Osteocyte (in vitro differentiated cells): ENCODE results near the gene TNN. TPM values are rescaled to one million over a fixed set of nuclear protein-coding genes. Genes with fewer than 3 reads are reported as not detected.

Experiments
- DNase-seq: peaks from one replicate; pipeline ENCODE4 v3.0.0; 2021; ENCODE audit warnings: mixed read lengths; ENCODE audit not compliant: unreplicated experiment; ENCODE audit errors: extremely low spot score
- H3K27ac Mint-ChIP-seq: one replicate; pipeline ENCODE4 v1.8.0; 2021; ENCODE audit warnings: mild to moderate bottlenecking, mixed read lengths; ENCODE audit not compliant: unreplicated experiment
- H3K27me3 Mint-ChIP-seq: one replicate; pipeline ENCODE4 v1.8.0; 2021; ENCODE audit warnings: mixed read lengths; ENCODE audit not compliant: unreplicated experiment
- H3K36me3 Mint-ChIP-seq: one replicate; pipeline ENCODE4 v1.8.0; 2021; ENCODE audit warnings: mixed read lengths; ENCODE audit not compliant: unreplicated experiment
- H3K4me1 Mint-ChIP-seq: one replicate; pipeline ENCODE4 v1.8.0; 2021; ENCODE audit warnings: mixed read lengths; ENCODE audit not compliant: unreplicated experiment
- H3K4me3 Mint-ChIP-seq: one replicate; pipeline ENCODE4 v1.8.0; 2021; ENCODE audit warnings: mild to moderate bottlenecking, moderate library complexity, mixed read lengths; ENCODE audit not compliant: unreplicated experiment
- H3K9me3 Mint-ChIP-seq: one replicate; pipeline ENCODE4 v1.8.0; 2021; ENCODE audit warnings: mixed read lengths; ENCODE audit not compliant: unreplicated experiment
- CTCF ChIP-seq: fragments of 200-600 bp; sonication (generic); IDR thresholded peaks from 2 replicates; pipeline ENCODE4 v1.5.0; 2021; ENCODE audit warnings: antibody characterized with exemption, mild to moderate bottlenecking, moderate library complexity
- total RNA-seq: library from RNA; stranded (reverse); gene quantifications from 2 replicates; pipeline ENCODE4 v1.2.1, GENCODE V29; 2021

Gene TNN
- total RNA-seq, 1 donor from 2014 or later = not detected

- peaks cover 6% of the 10 kb centered on the region for H3K4me1 Mint-ChIP-seq
- DNase-seq = no peak
- peaks cover 37% of the 10 kb centered on the region for H3K27me3 Mint-ChIP-seq
- no peaks in the 10 kb centered on the region for H3K9me3 Mint-ChIP-seq
- no peak overlapping the region for H3K27ac Mint-ChIP-seq
- no peaks in the 10 kb centered on the region for H3K36me3 Mint-ChIP-seq
- peak; percentile 87 for TF ChIP-seq CTCF
- no peak overlapping the region for H3K4me3 Mint-ChIP-seq
Observed at GRCh38 chr1:175152006-175152652, 84.5 kb downstream of the TNN start.

- H3K27me3 Mint-ChIP-seq = peaks cover 33% of the 10 kb centered on the region
- no peak for DNase-seq
- TF ChIP-seq CTCF = peak; percentile 89
- no peaks in the 10 kb centered on the region for H3K36me3 Mint-ChIP-seq
- H3K4me3 Mint-ChIP-seq = no peak overlapping the region
- H3K4me1 Mint-ChIP-seq = peaks cover 6% of the 10 kb centered on the region
- H3K9me3 Mint-ChIP-seq = no peaks in the 10 kb centered on the region
- no peak overlapping the region for H3K27ac Mint-ChIP-seq
Observed at GRCh38 chr1:175154629-175155472, 87.2 kb downstream of the TNN start.

GRCh38 chr1:175155473-175155856, 87.8 kb downstream of the TNN start:
- Mint-ChIP-seq H3K27me3 (peaks cover 30% of the 10 kb centered on the region), H3K27ac (no peak overlapping the region), H3K4me1 (peaks cover 5% of the 10 kb centered on the region), H3K36me3 (no peaks in the 10 kb centered on the region), H3K4me3 (no peak overlapping the region), H3K9me3 (no peaks in the 10 kb centered on the region)
- no peak for TF ChIP-seq CTCF
- DNase-seq = no peak

GRCh38 chr1:175155936-175156335, 88.3 kb downstream of the TNN start:
- Mint-ChIP-seq H3K9me3 (no peaks in the 10 kb centered on the region), H3K4me3 (no peak overlapping the region), H3K27me3 (peaks cover 26% of the 10 kb centered on the region), H3K27ac (no peak overlapping the region), H3K36me3 (no peaks in the 10 kb centered on the region), H3K4me1 (peaks cover 2% of the 10 kb centered on the region)
- no peak for DNase-seq
- no peak for TF ChIP-seq CTCF

GRCh38 chr1:175157200-175157599, 89.6 kb downstream of the TNN start:
- peaks cover 16% of the 10 kb centered on the region for H3K27me3 Mint-ChIP-seq
- no peaks in the 10 kb centered on the region for H3K9me3 Mint-ChIP-seq
- no peak overlapping the region for H3K4me3 Mint-ChIP-seq
- DNase-seq = no peak
- peaks cover under 1% of the 10 kb centered on the region for H3K4me1 Mint-ChIP-seq
- no peak for TF ChIP-seq CTCF
- H3K36me3 Mint-ChIP-seq = no peaks in the 10 kb centered on the region
- H3K27ac Mint-ChIP-seq = no peak overlapping the region
